ENCODE measurements around the gene RND2.

The RND2 gene

DNA sequence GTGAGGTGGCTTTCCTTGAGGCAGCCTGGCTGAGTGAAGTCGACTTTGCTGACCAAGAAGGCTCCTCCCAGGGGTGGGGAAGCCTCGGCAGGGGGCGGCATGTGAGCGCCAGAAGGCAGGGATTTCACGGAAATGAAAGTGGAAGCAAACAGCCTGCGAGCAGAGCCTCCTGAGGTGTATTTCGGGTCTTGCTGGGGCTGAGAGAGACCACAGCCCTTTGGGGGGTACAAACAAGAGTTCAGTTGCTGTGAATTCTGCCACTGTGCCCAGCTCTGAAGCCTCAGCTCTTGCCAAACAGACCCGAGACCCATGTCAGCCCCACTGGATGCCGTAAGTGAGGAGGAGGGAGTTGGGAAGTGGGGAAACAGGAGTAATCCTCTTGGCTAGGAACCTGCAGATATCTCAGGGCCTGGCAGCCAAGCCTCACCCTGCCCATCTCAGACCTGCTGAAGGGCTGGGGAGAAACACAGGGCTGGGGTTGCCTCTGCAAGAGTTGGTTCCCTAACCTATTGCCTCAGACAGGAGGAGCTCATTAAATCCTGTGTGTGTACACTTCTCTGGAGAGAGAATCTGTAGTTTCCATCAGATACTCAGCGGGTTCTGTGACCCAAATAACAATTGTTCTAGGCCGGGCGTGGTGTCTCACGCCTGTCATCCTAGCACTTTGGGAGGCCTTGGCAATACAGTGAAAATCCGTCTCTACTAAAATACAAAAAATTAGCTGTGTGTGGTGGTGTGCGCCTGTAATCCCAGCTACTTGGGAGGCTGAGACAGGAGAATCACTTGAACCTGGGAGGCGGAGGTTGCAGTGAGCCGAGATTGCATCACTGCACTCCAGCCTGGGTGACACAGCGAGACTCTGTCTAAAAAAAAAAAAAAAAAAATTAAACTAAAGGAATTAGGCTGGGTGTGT, 18.1 kb upstream of the RND2 start, which contains the start of gene IFI35:
Gene IFI35 (plus strand): TSS at position 146 of the 913 bp plus-strand sequence. CDS start 164 bp downstream, at position 310.
- no peak for DNase-seq

GRCh38 chr17:43010667-43011308, 14.2 kb upstream of the RND2 start:
- no peak for DNase-seq

GRCh38 chr17:43011728-43012472, 13.1 kb upstream of the RND2 start:
- no peak for DNase-seq

DNA sequence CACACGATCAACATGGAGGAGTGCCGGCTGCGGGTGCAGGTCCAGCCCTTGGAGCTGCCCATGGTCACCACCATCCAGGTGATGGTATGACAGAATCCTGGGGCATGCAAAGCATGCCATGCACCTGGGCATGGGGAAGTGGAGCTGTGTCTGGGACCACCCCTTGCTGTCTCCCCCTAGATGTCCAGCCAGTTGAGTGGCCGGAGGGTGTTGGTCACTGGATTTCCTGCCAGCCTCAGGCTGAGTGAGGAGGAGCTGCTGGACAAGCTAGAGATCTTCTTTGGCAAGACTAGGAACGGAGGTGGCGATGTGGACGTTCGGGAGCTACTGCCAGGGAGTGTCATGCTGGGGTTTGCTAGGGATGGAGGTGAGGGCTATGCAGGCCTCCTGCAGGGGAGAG, 11.7 kb upstream of the RND2 start:
- DNase-seq, result no peak

DNA sequence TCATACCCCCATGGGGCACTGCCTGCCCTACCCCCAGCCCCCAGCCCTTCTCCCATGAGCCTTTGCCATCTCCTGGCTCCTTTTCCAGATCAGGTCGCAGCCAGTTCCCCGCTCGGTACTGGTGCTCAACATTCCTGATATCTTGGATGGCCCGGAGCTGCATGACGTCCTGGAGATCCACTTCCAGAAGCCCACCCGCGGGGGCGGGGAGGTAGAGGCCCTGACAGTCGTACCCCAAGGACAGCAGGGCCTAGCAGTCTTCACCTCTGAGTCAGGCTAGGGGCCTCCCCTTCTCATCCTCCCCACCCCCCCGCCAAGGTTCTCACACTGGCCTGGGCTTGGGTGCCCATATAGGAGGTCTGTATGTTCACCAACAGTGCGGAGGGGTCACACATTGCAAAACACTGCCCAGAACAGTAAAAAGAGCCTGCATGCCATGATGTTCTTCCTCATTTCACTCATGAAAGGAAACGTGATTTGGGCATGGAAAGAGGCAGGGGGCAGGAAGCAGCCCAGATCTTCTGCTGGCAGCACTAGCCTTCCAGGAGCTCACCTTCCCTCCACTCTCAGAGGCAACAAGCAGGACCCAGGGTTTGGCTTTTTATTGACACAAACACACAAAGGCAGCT, 10.9 kb upstream of the RND2 start:
- no peak for DNase-seq

DNA sequence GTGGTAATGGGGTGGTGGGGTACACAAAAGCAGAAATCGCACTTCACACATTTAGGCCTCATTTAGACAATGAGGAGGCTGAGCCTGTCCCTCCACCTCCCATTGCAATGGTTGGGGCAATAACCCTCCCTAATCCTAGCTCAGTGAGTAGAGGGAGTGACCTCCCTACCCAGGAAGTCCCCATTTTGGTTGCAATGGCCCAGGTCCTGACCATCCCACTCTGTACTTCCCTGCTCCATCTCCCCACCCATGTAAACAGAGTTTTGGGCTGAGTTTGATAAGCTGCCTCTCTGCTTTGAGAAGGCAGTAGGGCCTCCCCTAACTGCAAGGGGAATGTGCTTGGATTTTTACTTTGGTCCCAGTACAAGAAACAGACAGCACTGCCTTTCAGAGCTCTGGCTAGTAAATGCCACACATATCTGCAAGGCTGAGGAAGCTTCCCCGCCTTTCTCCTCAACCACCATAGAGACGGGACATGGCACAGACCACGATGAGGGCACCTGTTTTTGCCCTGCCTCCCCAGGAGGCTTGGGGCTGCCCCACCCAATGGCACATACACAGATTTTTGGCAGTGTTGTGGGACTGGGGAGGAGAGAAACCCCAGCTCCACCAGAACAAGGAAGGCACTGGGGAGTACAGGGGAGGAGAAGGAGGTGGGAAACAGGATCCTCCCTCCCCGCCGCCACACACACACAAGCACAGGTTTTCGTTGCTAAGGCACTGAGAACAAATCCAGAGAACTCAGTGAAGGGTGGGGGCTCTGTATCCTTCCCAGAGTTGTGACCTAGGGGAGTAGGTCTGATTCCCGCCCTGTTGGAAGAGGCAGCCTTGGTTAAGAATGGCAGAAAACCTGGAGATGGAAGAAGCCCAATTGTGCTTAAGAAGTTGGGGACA, 10.1 kb upstream of the RND2 start:
- DNase-seq, result no peak

GRCh38 chr17:43015579-43015978, 9.5 kb upstream of the RND2 start:
- no peak for DNase-seq

DNA sequence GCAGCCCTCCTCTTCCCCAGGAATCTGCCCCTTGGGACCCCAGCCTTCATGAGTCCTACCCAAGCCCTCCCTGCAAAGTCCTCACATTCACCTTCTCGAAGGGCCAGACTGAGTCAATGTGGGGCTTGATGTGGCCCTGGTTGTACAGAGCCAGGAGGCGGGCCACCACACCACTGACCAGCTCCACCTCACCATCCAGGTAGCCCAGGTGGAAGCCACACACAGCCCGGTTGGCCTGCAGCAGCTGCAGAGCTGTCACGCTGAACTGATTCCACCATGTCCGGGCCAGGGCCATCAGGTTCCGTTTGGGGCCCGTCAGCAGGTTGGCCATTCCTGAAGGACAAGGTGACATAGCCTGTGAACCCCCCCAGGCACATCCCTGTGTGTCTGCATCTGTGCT, 8.8 kb upstream of the RND2 start:
- DNase-seq, result no peak

DNA sequence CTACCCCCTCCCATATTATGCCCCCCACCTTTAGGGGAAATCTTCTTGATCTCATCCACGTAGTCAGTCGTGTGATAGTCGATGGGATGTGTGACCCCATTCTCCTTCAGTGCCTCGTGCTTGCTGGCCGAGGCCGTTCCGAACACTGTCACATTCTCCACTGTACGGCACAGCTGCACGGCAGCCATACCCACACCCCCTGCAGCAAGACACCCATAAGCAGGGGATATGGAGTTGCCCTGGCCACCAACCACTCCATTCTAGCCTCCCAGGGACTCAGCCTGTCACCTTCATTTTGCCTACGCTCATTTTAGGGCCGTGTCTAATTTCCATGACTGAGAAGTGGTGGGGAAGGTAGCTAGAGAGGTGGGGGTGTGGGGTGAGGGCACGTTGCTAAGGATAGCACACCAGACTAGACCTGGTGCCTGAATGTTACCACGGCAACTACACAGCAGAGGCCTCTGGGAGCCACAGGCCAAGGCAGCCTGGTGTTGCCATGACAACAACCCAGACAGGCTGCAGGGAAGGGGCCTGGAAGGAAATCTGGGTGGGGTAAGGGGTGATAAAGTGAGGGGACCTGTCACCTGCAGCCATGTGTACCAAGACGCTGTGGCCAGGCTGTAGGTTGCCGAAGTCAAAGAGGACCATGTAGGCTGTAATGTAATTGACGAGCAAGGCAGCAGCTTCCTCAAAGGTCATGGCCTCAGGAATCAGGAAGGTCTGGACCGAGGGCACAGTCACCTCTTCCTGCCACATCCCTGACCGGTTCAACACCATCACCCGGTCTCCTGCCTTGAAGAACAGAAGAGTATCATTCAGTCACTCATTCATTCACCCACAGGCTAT, 6.8 kb upstream of the RND2 start:
- no peak for DNase-seq

- no peak for DNase-seq
Observed at GRCh38 chr17:43018932-43019331, 6.1 kb upstream of the RND2 start.

GRCh38 chr17:43019418-43019817, 5.6 kb upstream of the RND2 start:
- no peak for DNase-seq

DNA sequence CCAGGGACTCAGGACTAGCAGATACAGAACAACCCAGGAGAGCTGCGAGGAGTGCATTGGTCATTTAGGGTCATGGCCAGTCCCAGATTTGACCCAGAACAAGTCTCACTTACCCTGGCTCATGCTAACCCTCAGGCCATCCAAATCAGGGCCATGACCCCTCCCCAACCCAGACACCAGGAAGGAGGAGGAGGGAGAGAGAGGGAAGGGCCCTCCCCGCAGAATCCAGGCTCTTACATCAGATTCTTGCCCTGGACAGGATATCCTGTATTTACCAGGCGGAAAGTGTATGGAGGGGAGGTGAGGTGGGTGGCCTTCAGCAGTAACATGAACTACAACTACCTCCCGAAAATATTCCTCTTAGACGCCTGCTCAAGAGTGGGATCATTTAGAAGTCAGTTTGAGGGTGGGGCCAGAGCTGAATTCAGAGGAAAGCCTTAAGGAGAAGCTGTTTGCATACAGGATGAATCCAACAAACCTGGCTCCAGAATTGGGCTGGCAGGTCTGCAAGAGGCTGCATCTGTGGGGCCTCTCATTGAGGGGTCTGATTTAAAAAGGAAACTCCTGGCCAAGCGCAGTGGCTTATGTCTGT, 4.9 kb upstream of the RND2 start:
- no peak for DNase-seq

GRCh38 chr17:43020789-43021740, 4.0 kb upstream of the RND2 start:
- peak; percentile 53 for DNase-seq

GRCh38 chr17:43021741-43022512, 3.1 kb upstream of the RND2 start, which contains the start of gene VAT1:
Gene VAT1 (minus strand): TSS chr17:43022385. CDS start chr17:43022322, 63 bp downstream.
- peak; percentile 85 for DNase-seq

DNA sequence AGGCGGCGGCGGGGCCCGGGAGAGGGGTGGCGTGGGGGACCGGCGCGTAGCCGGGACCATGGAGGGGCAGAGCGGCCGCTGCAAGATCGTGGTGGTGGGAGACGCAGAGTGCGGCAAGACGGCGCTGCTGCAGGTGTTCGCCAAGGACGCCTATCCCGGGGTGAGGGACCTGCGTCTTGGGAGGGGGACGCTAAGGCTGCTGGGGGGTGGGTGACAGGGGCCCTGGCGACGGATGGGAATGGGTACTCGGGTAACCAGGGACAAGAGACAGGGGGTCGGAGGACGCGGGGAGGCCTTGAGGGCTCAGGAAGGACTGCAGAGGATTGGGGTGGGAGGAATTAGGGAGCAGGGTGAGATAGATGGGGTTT, 243 bp downstream of the RND2 start:
- DNase-seq, result no peak

- DNase-seq, result no peak
Observed at GRCh38 chr17:43025766-43026537, 921 bp downstream of the RND2 start.

GRCh38 chr17:43026595-43026994, 1.6 kb downstream of the RND2 start:
- no peak for DNase-seq

Measured in NCI-H345 (cell line).